ENCODE data around the gene TCEA2. TPM values are rescaled to one million over a fixed set of nuclear protein-coding genes. Genes with fewer than 3 reads are reported as not detected.

Gene TCEA2
- total and polyA plus RNA-seq, 2 donors (not counting 1 experiment from before 2014, with no cell fraction given): 58.1 to 63.9 TPM

GRCh38 chr20:64109831-64110391, 46.9 kb downstream of the TCEA2 start:
- H3K27ac ChIP-seq (ENCODE audit: low read length in 2 of 2): no peak overlapping the region
- no peaks in the 10 kb centered on the region for H3K79me2 ChIP-seq (ENCODE audit: control insufficient read depth, insufficient read depth, low read length)
- Mint-ChIP-seq H3K4me3 (no peak overlapping the region), H3K9me3 (ENCODE audit: insufficient read depth) (no peaks in the 10 kb centered on the region), H3K27me3 (no peaks in the 10 kb centered on the region), H3K27ac (no peak overlapping the region), H3K4me1 (peaks cover 36% of the 10 kb centered on the region)
- ATAC-seq (ENCODE audit: low read depth) (no peak), DNase-seq (no peak)
- no peak overlapping the region for H3K9ac ChIP-seq (ENCODE audit: low read length)
- CTCF ChIA-PET: interaction anchor here (4.6 kb wide), 1 partner anchor 11 kb away, joined by 23 read pairs; no protein-coding TSS in a partner anchor
- no peak overlapping the region for H2AFZ ChIP-seq (ENCODE audit: insufficient read depth, low read depth, low read length, poor library complexity, severe bottlenecking)
- intact Hi-C loops (cut with micrococcal nuclease): no loop called here
- H3K4me3 ChIP-seq (ENCODE audit: control extremely low read depth in 1 of 5, extremely low read depth in 1 of 5, insufficient read depth in 1 of 5, low read depth in 2 of 5, low read length in 4 of 5): no peak overlapping the region
- 78% methylated on average over 15 of the region's 16 CpGs for WGBS (ENCODE audit: insufficient coverage)
- TF ChIP-seq CTCF (IDR thresholded peaks at IDR 0.05): no peak
- TF ChIP-seq EZH2 (IDR thresholded peaks at IDR 0.05; ENCODE audit: borderline replicate concordance, insufficient read depth, low read depth, low read length, poor library complexity, severe bottlenecking): no peak
- no peaks in the 10 kb centered on the region for H3K36me3 ChIP-seq (replicated peaks in 1 of 2; ENCODE audit: control extremely low read depth in 1 of 2, control insufficient read depth in 1 of 2, extremely low read depth in 1 of 2, insufficient read depth in 2 of 2, low read length in 1 of 2)
- H3K9me3 ChIP-seq (ENCODE audit: control extremely low read depth in 1 of 3, control insufficient read depth in 2 of 3, insufficient read depth in 1 of 3, low read length in 2 of 3): no peaks in the 10 kb centered on the region
- peaks cover 20 to 41% of the 10 kb centered on the region in 2 donors for H3K4me1 ChIP-seq (ENCODE audit: control insufficient read depth in 2 of 2, insufficient read depth in 2 of 2, low read length in 2 of 2)
- peaks cover 0 to 3% (median 0%) of the 10 kb centered on the region in 4 experiments for H3K27me3 ChIP-seq (replicated peaks in 1 of 4; ENCODE audit: control extremely low read depth in 1 of 4, control insufficient read depth in 3 of 4, insufficient read depth in 4 of 4, low read length in 3 of 4)
- H3K4me2 ChIP-seq (replicated peaks; ENCODE audit: low read depth, low read length, poor library complexity, severe bottlenecking): no peak overlapping the region
- POLR2A ChIA-PET: no interaction called here
- no peaks in the 10 kb centered on the region for H4K20me1 ChIP-seq (ENCODE audit: control insufficient read depth, insufficient read depth, low read length, poor library complexity, severe bottlenecking)

GRCh38 chr20:64110411-64111068, 47.5 kb downstream of the TCEA2 start:
- no peak for ATAC-seq (ENCODE audit: low read depth)
- no peak for DNase-seq
- H3K27me3 Mint-ChIP-seq: no peaks in the 10 kb centered on the region
- no peaks in the 10 kb centered on the region for H3K9me3 Mint-ChIP-seq (ENCODE audit: insufficient read depth)
- TF ChIP-seq EZH2 (IDR thresholded peaks at IDR 0.05; ENCODE audit: borderline replicate concordance, insufficient read depth, low read depth, low read length, poor library complexity, severe bottlenecking): no peak
- no peak for TF ChIP-seq CTCF (IDR thresholded peaks at IDR 0.05)
- peaks cover 0 to 3% (median 0%) of the 10 kb centered on the region in 4 experiments for H3K27me3 ChIP-seq (replicated peaks in 1 of 4; ENCODE audit: control extremely low read depth in 1 of 4, control insufficient read depth in 3 of 4, insufficient read depth in 4 of 4, low read length in 3 of 4)
- H3K79me2 ChIP-seq (ENCODE audit: control insufficient read depth, insufficient read depth, low read length): no peaks in the 10 kb centered on the region
- H3K4me2 ChIP-seq (replicated peaks; ENCODE audit: low read depth, low read length, poor library complexity, severe bottlenecking): no peak overlapping the region
- H3K4me1 ChIP-seq (ENCODE audit: control insufficient read depth in 2 of 2, insufficient read depth in 2 of 2, low read length in 2 of 2): peaks cover 20 to 41% of the 10 kb centered on the region in 2 donors
- H3K27ac Mint-ChIP-seq: no peak overlapping the region
- intact Hi-C loops (cut with micrococcal nuclease): no loop called here
- H3K4me1 Mint-ChIP-seq: peaks cover 36% of the 10 kb centered on the region
- H3K27ac ChIP-seq (ENCODE audit: low read length in 2 of 2): no peak overlapping the region
- no peaks in the 10 kb centered on the region for H3K9me3 ChIP-seq (ENCODE audit: control extremely low read depth in 1 of 3, control insufficient read depth in 2 of 3, insufficient read depth in 1 of 3, low read length in 2 of 3)
- 97% methylated on average over 10 of the region's 10 CpGs for WGBS (ENCODE audit: insufficient coverage)
- ChIA-PET CTCF (interaction anchor here (1.6 to 4.6 kb wide), 2 partner anchors 9 to 11 kb away, joined by 4 to 23 read pairs; no protein-coding TSS in a partner anchor), POLR2A (interaction anchor here (0.6 kb wide), 1 partner anchor 46 kb away, joined by 3 read pairs; no protein-coding TSS in a partner anchor)
- H3K36me3 ChIP-seq (replicated peaks in 1 of 2; ENCODE audit: control extremely low read depth in 1 of 2, control insufficient read depth in 1 of 2, extremely low read depth in 1 of 2, insufficient read depth in 2 of 2, low read length in 1 of 2): no peaks in the 10 kb centered on the region
- H3K4me3 Mint-ChIP-seq: no peak overlapping the region
- H2AFZ ChIP-seq (ENCODE audit: insufficient read depth, low read depth, low read length, poor library complexity, severe bottlenecking): no peak overlapping the region
- no peak overlapping the region for H3K9ac ChIP-seq (ENCODE audit: low read length)
- no peak overlapping the region for H3K4me3 ChIP-seq (ENCODE audit: control extremely low read depth in 1 of 5, extremely low read depth in 1 of 5, insufficient read depth in 1 of 5, low read depth in 2 of 5, low read length in 4 of 5)
- no peaks in the 10 kb centered on the region for H4K20me1 ChIP-seq (ENCODE audit: control insufficient read depth, insufficient read depth, low read length, poor library complexity, severe bottlenecking)

Data from B cell (primary cell).